ENCODE data around the gene GLO1. TPM values are rescaled to one million over a fixed set of nuclear protein-coding genes. Genes with fewer than 3 reads are reported as not detected.

GLO1 gene
- total and polyA plus RNA-seq, 9 of the 15 experiments (the other 6 are each of a cell fraction or from before 2014, with no cell fraction given), result 155 to 331 (median 203) TPM

GRCh38 chr6:38702558-38703397, at the start of gene GLO1 (continued):
- TF ChIP-seq ZNF407 (IDR thresholded peaks at IDR 0.05; ENCODE audit: low read depth) (no peak), ELF1 (tag; IDR thresholded peaks at IDR 0.05) (peak; percentile 24; the same call in 1 of the 2 replicates), POLR3G (IDR thresholded peaks at IDR 0.05; ENCODE audit: extremely low read depth, insufficient read length, insufficient replicate concordance) (no peak), CBFB (CRISPR knock-in tag; IDR thresholded peaks at IDR 0.05) (peak; percentile 63; the same call in 1 of the 2 replicates), ETV6 (IDR thresholded peaks at IDR 0.05; ENCODE audit: borderline replicate concordance in 1 of 2, low read depth in 2 of 2, low read length in 1 of 2) (no peak), ETV6 (CRISPR knock-in tag; IDR thresholded peaks at IDR 0.05; ENCODE audit: borderline replicate concordance) (no peak), ZNF274 (IDR thresholded peaks at IDR 0.05; ENCODE audit: borderline replicate concordance, low read depth, low read length) (no peak), BRF2 (IDR thresholded peaks at IDR 0.05; ENCODE audit: borderline replicate concordance, insufficient read depth, insufficient read length) (no peak), ZNF146 (CRISPR knock-in tag; IDR thresholded peaks at IDR 0.05; ENCODE audit: unreplicated experiment) (no peak), ZNF24 (IDR thresholded peaks at IDR 0.05) (no peak), PRPF4 (IDR thresholded peaks at IDR 0.05; ENCODE audit: insufficient read depth, low read depth, low read length, poor library complexity, severe bottlenecking) (peak; percentile 42), HLTF (IDR thresholded peaks at IDR 0.05) (no peak), ZFP1 (CRISPR knock-in tag; IDR thresholded peaks at IDR 0.05) (no peak), ZNF121 (CRISPR knock-in tag; conservative IDR thresholded peaks at IDR 0.05) (no peak)
- TF ChIP-seq, protein P1, sequence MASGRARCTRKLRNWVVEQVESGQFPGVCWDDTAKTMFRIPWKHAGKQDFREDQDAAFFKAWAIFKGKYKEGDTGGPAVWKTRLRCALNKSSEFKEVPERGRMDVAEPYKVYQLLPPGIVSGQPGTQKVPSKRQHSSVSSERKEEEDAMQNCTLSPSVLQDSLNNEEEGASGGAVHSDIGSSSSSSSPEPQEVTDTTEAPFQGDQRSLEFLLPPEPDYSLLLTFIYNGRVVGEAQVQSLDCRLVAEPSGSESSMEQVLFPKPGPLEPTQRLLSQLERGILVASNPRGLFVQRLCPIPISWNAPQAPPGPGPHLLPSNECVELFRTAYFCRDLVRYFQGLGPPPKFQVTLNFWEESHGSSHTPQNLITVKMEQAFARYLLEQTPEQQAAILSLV (tag; IDR thresholded peaks at IDR 0.05), result 0 out of 2 replicates have a peak, but pooled peaks have one; percentile 19
- TF ChIP-seq, protein P2, sequence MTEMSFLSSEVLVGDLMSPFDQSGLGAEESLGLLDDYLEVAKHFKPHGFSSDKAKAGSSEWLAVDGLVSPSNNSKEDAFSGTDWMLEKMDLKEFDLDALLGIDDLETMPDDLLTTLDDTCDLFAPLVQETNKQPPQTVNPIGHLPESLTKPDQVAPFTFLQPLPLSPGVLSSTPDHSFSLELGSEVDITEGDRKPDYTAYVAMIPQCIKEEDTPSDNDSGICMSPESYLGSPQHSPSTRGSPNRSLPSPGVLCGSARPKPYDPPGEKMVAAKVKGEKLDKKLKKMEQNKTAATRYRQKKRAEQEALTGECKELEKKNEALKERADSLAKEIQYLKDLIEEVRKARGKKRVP (CRISPR knock-in tag; IDR thresholded peaks at IDR 0.05), result no peak
